Keratinocyte (primary cell): ENCODE data around the gene SKAP1. TPM values are rescaled to one million over a fixed set of nuclear protein-coding genes. Genes with fewer than 3 reads are reported as not detected.

Experiments
- DNase-seq: peaks from one replicate; pipeline ENCODE4 v3.0.0-alpha.2; 2011; ENCODE audit warnings: low read depth, missing footprints, low spot score
- FAIRE-seq: peaks from 2 replicates; lab custom pipeline; 2011; peaks lifted over from hg19 to GRCh38; lab: Jason Lieb, UNC
- H2AFZ ChIP-seq: 2 replicates; pipeline ENCODE4 v1.6.0; 2012; ENCODE audit warnings: low read length, control low read depth, inconsistent platforms; ENCODE audit not compliant: control insufficient read depth
- H3K27ac ChIP-seq: 2 replicates; pipeline ENCODE4 v1.5.1; 2011; ENCODE audit warnings: low read length; ENCODE audit not compliant: control insufficient read depth, insufficient read depth
- H3K27me3 ChIP-seq: 3 replicates; pipeline ENCODE4 v1.6.0; 2011; ENCODE audit warnings: low read length; ENCODE audit not compliant: control insufficient read depth, insufficient read depth; ENCODE audit errors: extremely low read depth
- H3K36me3 ChIP-seq, 2 experiments: 2 replicates in 1 of 2; 3 replicates in 1 of 2; pipeline ENCODE4 v1.5.1; 2011; ENCODE audit warnings: low read length in 2 of 2, mild to moderate bottlenecking in 1 of 2; ENCODE audit not compliant: control insufficient read depth in 2 of 2, insufficient read depth in 2 of 2; ENCODE audit errors: extremely low read depth in 1 of 2
- H3K4me1 ChIP-seq: 3 replicates; pipeline ENCODE4 v1.5.1; 2011; ENCODE audit warnings: low read length; ENCODE audit not compliant: control insufficient read depth, insufficient read depth; ENCODE audit errors: extremely low read depth
- H3K4me2 ChIP-seq: 3 replicates; pipeline ENCODE4 v1.6.0; 2011; ENCODE audit warnings: low read depth, low read length; ENCODE audit not compliant: control insufficient read depth, insufficient read depth; ENCODE audit errors: extremely low read depth
- H3K4me3 ChIP-seq, 3 experiments: fragments of 200-600 bp in 1 of 3; sonication (generic) in 1 of 3; 2 replicates in 2 of 3; 3 replicates in 1 of 3; pipeline ENCODE4 v1.5.1; 2011 to 2016; ENCODE audit warnings: low read length in 3 of 3, mild to moderate bottlenecking in 3 of 3, control low read depth in 2 of 3, inconsistent platforms in 1 of 3, low read depth in 1 of 3, mixed read lengths in 1 of 3, mixed run types in 1 of 3, moderate library complexity in 1 of 3; ENCODE audit not compliant: control insufficient read depth in 2 of 3, insufficient read depth in 2 of 3; ENCODE audit errors: extremely low read depth in 1 of 3
- H3K79me2 ChIP-seq: 2 replicates; pipeline ENCODE4 v1.6.0; 2012; ENCODE audit warnings: low read length; ENCODE audit not compliant: control insufficient read depth, insufficient read depth
- H3K9ac ChIP-seq: 3 replicates; pipeline ENCODE4 v1.6.0; 2011; ENCODE audit warnings: low read length; ENCODE audit not compliant: control insufficient read depth, insufficient read depth; ENCODE audit errors: extremely low read depth
- H3K9me1 ChIP-seq: 3 replicates; pipeline ENCODE4 v1.6.0; 2011; ENCODE audit warnings: low read length; ENCODE audit not compliant: control insufficient read depth, insufficient read depth; ENCODE audit errors: extremely low read depth
- H3K9me3 ChIP-seq: 2 replicates; pipeline ENCODE4 v1.5.1; 2012; ENCODE audit warnings: low read depth, low read length; ENCODE audit not compliant: control insufficient read depth
- H4K20me1 ChIP-seq: 3 replicates; pipeline ENCODE4 v1.6.0; 2011; ENCODE audit warnings: low read length; ENCODE audit not compliant: control insufficient read depth, insufficient read depth; ENCODE audit errors: extremely low read depth
- EZH2 ChIP-seq: IDR thresholded peaks from one replicate; pipeline ENCODE4 v1.6.1; 2012; ENCODE audit warnings: inconsistent platforms, mild to moderate bottlenecking, low read length, moderate library complexity
- dilution Hi-C: fragments of 300-500 bp; cut with MboI; formaldehyde crosslinking; loops from one replicate; pipeline ENCODE4 v1.7.0; 2020; ENCODE audit warnings: low sequenced_read_pairs; ENCODE audit not compliant: extremely low pct_ligation_motif_present
- polyA plus RNA-seq, 5 experiments: library from polyadenylated mRNA; depleted of rRNA in 3 of 5; stranded (reverse) in 3 of 5; stranded (forward) in 1 of 5; unstranded in 1 of 5; fragments of >200 nt; gene quantifications; 1 replicate in 1 of 5; 2 replicates in 3 of 5; 3 replicates in 1 of 5; pipeline versions ENCODE4 v1.2.1 to v1.2.3, GENCODE V29; 2011 to 2012; ENCODE audit warnings: missing spikeins in 2 of 5, low read depth in 1 of 5, low replicate concordance in 1 of 5
- TF ChIP-seq, protein P1 (sequence below), 3 experiments: IDR thresholded peaks in 1 of 3; conservative IDR thresholded peaks in 1 of 3; optimal IDR thresholded peaks in 1 of 3; 2 replicates in 2 of 3; 3 replicates in 1 of 3; pipeline versions ENCODE3 to v1.5.1; 2011; ENCODE audit warnings: low read length in 3 of 3, mild to moderate bottlenecking in 3 of 3, moderate library complexity in 2 of 3, control low read depth in 1 of 3, inconsistent platforms in 1 of 3; ENCODE audit not compliant: insufficient read depth in 2 of 3; ENCODE audit errors: extremely low read depth in 1 of 3

SKAP1 gene
- polyA plus RNA-seq, 1 donor (not counting 4 experiments of a cell fraction or from before 2014, with no cell fraction given), result not detected

DNA sequence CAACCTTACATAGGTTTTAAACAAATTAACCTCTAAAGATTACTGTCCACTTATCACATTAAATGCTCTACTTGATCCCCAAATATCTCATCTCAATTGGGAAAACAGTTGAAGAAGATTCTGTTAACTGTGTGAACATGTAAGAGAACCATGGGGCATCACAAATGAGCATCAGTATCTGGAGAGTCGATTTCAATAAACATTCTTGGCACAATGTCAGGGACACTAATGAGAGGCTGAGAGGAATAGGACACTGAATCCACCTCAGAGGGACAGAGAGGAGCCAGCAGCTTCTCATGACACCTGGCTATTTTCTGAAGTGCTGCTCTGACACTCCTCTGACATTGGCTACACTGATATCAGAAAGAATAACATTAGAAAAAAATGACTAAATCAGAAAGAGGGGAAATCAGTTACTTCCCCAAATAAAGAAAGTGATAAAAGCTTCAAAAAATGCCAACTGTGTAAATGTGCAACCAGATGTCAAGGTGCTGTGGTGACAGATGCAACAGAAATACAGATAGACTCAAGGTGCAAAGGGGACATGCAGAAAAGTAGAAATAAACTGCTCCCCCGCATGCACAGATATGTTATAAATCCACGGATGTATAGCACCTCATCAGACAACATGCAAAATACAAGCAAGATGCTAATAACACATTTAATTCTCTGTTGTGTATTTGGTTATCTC lies 255.0 kb downstream of the SKAP1 start:
- TF ChIP-seq, protein P1, sequence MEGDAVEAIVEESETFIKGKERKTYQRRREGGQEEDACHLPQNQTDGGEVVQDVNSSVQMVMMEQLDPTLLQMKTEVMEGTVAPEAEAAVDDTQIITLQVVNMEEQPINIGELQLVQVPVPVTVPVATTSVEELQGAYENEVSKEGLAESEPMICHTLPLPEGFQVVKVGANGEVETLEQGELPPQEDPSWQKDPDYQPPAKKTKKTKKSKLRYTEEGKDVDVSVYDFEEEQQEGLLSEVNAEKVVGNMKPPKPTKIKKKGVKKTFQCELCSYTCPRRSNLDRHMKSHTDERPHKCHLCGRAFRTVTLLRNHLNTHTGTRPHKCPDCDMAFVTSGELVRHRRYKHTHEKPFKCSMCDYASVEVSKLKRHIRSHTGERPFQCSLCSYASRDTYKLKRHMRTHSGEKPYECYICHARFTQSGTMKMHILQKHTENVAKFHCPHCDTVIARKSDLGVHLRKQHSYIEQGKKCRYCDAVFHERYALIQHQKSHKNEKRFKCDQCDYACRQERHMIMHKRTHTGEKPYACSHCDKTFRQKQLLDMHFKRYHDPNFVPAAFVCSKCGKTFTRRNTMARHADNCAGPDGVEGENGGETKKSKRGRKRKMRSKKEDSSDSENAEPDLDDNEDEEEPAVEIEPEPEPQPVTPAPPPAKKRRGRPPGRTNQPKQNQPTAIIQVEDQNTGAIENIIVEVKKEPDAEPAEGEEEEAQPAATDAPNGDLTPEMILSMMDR (optimal IDR thresholded peaks at IDR 0.05 in 1 of 3, IDR thresholded peaks at IDR 0.05 in 1 of 3, conservative IDR thresholded peaks at IDR 0.05 in 1 of 3; ENCODE audit: extremely low read depth in 1 of 3, insufficient read depth in 2 of 3, low read length in 3 of 3), result no peak
- TF ChIP-seq EZH2, result no peak
- DNase-seq (no peak), FAIRE-seq (no peak)
- H3K27me3 ChIP-seq, result peaks cover 5% of the 10 kb centered on the region
- H3K4me3 ChIP-seq, result no peak overlapping the region
- H3K4me1 ChIP-seq, result no peaks in the 10 kb centered on the region
- no peaks in the 10 kb centered on the region for H3K9me1 ChIP-seq
- no peak overlapping the region for H3K27ac ChIP-seq
- no peaks in the 10 kb centered on the region for H3K36me3 ChIP-seq
- H3K9me3 ChIP-seq, result no peaks in the 10 kb centered on the region
- no peak overlapping the region for H3K4me2 ChIP-seq
- no peak overlapping the region for H3K9ac ChIP-seq
- dilution Hi-C loops, result no loop called here
- H2AFZ ChIP-seq, result no peak overlapping the region
- H4K20me1 ChIP-seq, result no peaks in the 10 kb centered on the region
- H3K79me2 ChIP-seq, result no peaks in the 10 kb centered on the region

- no peaks in the 10 kb centered on the region for H3K79me2 ChIP-seq
- no peak overlapping the region for H3K9ac ChIP-seq
- DNase-seq (no peak), FAIRE-seq (no peak)
- H3K4me2 ChIP-seq, result no peak overlapping the region
- H2AFZ ChIP-seq, result no peak overlapping the region
- no peaks in the 10 kb centered on the region for H4K20me1 ChIP-seq
- H3K4me3 ChIP-seq, result no peak overlapping the region
- H3K4me1 ChIP-seq, result no peaks in the 10 kb centered on the region
- no peaks in the 10 kb centered on the region for H3K9me1 ChIP-seq
- H3K27ac ChIP-seq, result no peak overlapping the region
- no peak for TF ChIP-seq EZH2
- TF ChIP-seq, protein P1 (optimal IDR thresholded peaks at IDR 0.05 in 1 of 3, IDR thresholded peaks at IDR 0.05 in 1 of 3, conservative IDR thresholded peaks at IDR 0.05 in 1 of 3; ENCODE audit: extremely low read depth in 1 of 3, insufficient read depth in 2 of 3, low read length in 3 of 3), result no peak
- H3K27me3 ChIP-seq, result peaks cover 12% of the 10 kb centered on the region
- H3K36me3 ChIP-seq, result no peaks in the 10 kb centered on the region
- H3K9me3 ChIP-seq, result no peaks in the 10 kb centered on the region
- dilution Hi-C loops, result no loop called here
Measured at GRCh38 chr17:48173191-48173984, 256.6 kb downstream of the SKAP1 start.
